ENCODE measurements around the gene DSC1. TPM values are rescaled to one million over a fixed set of nuclear protein-coding genes. Genes with fewer than 3 reads are reported as not detected.

The DSC1 gene
- total and polyA plus RNA-seq, 2 experiments from 2014 or later, result not detected

GRCh38 chr18:31206787-31207381 is 44.2 kb upstream of the DSC1 start:
- TF ChIP-seq STAT1 (IDR thresholded peaks at IDR 0.05; ENCODE audit: unreplicated experiment) (no peak), JUNB (IDR thresholded peaks at IDR 0.05; ENCODE audit: unreplicated experiment) (no peak), CREB1 (CRISPR knock-in tag; IDR thresholded peaks at IDR 0.05; ENCODE audit: low read depth) (no peak), EZH2phosphoT487 (IDR thresholded peaks at IDR 0.05; ENCODE audit: unreplicated experiment) (no peak), EZH2 (IDR thresholded peaks at IDR 0.05; ENCODE audit: low read depth, unreplicated experiment) (no peak), REST (IDR thresholded peaks at IDR 0.05; ENCODE audit: unreplicated experiment) (no peak), ZNF331 (CRISPR knock-in tag; IDR thresholded peaks at IDR 0.05; ENCODE audit: low read depth) (no peak)
- Mint-ChIP-seq H3K27me3 (ENCODE audit: insufficient read depth, low read depth, poor library complexity) (no peaks in the 10 kb centered on the region), H3K4me3 (no peak overlapping the region), H3K9me3 (no peaks in the 10 kb centered on the region), H3K4me1 (peaks cover 26% of the 10 kb centered on the region), H3K36me3 (ENCODE audit: low read depth) (no peaks in the 10 kb centered on the region), H3K27ac (0 out of 2 replicates have a peak overlapping the region, but pooled peaks have one; percentile 4)
- no peaks in the 10 kb centered on the region for H3K27me3 ChIP-seq (ENCODE audit: insufficient read depth)
- peaks cover 30% of the 10 kb centered on the region for H3K4me1 ChIP-seq (ENCODE audit: insufficient read depth)
- H3K4me2 ChIP-seq, result 0 out of 2 replicates have a peak overlapping the region, but pooled peaks have one; percentile 36
- ATAC-seq (peak; percentile 95), DNase-seq (ENCODE audit: low spot score) (peak; percentile 57)
- no peaks in the 10 kb centered on the region for H3K36me3 ChIP-seq (ENCODE audit: insufficient read depth)
- H4K20me1 ChIP-seq (replicated peaks; ENCODE audit: insufficient read depth), result no peaks in the 10 kb centered on the region
- no peaks in the 10 kb centered on the region for H3F3A ChIP-seq (replicated peaks; ENCODE audit: low read depth)
- H3K4me3 ChIP-seq, result no peak overlapping the region
- H2AFZ ChIP-seq, result peak overlapping the region; percentile 90
- no peaks in the 10 kb centered on the region for H3K79me2 ChIP-seq (replicated peaks; ENCODE audit: insufficient read depth)
- H3K27ac ChIP-seq (ENCODE audit: low read depth), result 0 out of 2 replicates have a peak overlapping the region, but pooled peaks have one; percentile 29
- no peaks in the 10 kb centered on the region for H3K9me2 ChIP-seq (ENCODE audit: insufficient read depth)

GRCh38 chr18:31206071-31206470 is 43.4 kb upstream of the DSC1 start:
- Histone ChIP-seq H3K27ac (ENCODE audit: low read depth) (no peak overlapping the region), H3K79me2 (replicated peaks; ENCODE audit: insufficient read depth) (no peaks in the 10 kb centered on the region), H3K4me2 (no peak overlapping the region), H3K27me3 (ENCODE audit: insufficient read depth) (no peaks in the 10 kb centered on the region), H3K36me3 (ENCODE audit: insufficient read depth) (no peaks in the 10 kb centered on the region), H3K9me2 (ENCODE audit: insufficient read depth) (no peaks in the 10 kb centered on the region), H2AFZ (no peak overlapping the region), H3K4me1 (ENCODE audit: insufficient read depth) (peaks cover 30% of the 10 kb centered on the region), H4K20me1 (replicated peaks; ENCODE audit: insufficient read depth) (no peaks in the 10 kb centered on the region), H3F3A (replicated peaks; ENCODE audit: low read depth) (no peaks in the 10 kb centered on the region), H3K4me3 (no peak overlapping the region)
- Mint-ChIP-seq H3K27ac (no peak overlapping the region), H3K4me3 (no peak overlapping the region), H3K4me1 (peaks cover 24% of the 10 kb centered on the region), H3K9me3 (no peaks in the 10 kb centered on the region), H3K36me3 (ENCODE audit: low read depth) (no peaks in the 10 kb centered on the region), H3K27me3 (ENCODE audit: insufficient read depth, low read depth, poor library complexity) (no peaks in the 10 kb centered on the region)
- no peak for DNase-seq (ENCODE audit: low spot score)
- ATAC-seq, result no peak
- TF ChIP-seq, protein P1, sequence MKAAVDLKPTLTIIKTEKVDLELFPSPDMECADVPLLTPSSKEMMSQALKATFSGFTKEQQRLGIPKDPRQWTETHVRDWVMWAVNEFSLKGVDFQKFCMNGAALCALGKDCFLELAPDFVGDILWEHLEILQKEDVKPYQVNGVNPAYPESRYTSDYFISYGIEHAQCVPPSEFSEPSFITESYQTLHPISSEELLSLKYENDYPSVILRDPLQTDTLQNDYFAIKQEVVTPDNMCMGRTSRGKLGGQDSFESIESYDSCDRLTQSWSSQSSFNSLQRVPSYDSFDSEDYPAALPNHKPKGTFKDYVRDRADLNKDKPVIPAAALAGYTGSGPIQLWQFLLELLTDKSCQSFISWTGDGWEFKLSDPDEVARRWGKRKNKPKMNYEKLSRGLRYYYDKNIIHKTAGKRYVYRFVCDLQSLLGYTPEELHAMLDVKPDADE (IDR thresholded peaks at IDR 0.05), result no peak
- TF ChIP-seq EZH2 (IDR thresholded peaks at IDR 0.05; ENCODE audit: low read depth, unreplicated experiment) (no peak), CREB1 (CRISPR knock-in tag; IDR thresholded peaks at IDR 0.05; ENCODE audit: low read depth) (no peak), CTCF (conservative IDR thresholded peaks at IDR 0.05; ENCODE audit: low read depth in 2 of 2) (no peak), REST (IDR thresholded peaks at IDR 0.05; ENCODE audit: unreplicated experiment) (no peak)
